Astrocyte (in vitro differentiated cells and primary cell): ENCODE measurements around the gene GPR15.

Experiments
- CTCF ChIP-seq: IDR thresholded peaks from 2 replicates; pipeline ENCODE4 v1.5.1; 2011; ENCODE audit warnings: low read depth, mild to moderate bottlenecking, inconsistent platforms, low read length, moderate library complexity; ENCODE audit not compliant: insufficient read depth
- EZH2 ChIP-seq: IDR thresholded peaks from 2 replicates; pipeline ENCODE4 v1.6.1; 2012; ENCODE audit warnings: mild to moderate bottlenecking, low read length, inconsistent platforms; ENCODE audit not compliant: insufficient read depth

GRCh38 chr3:98534734-98535133 lies 3.0 kb downstream of the GPR15 start:
- TF ChIP-seq CTCF (no peak), EZH2 (no peak)
